Astrocyte (in vitro differentiated cells and primary cell): ENCODE results near the gene EXOC6B. TPM values are rescaled to one million over a fixed set of nuclear protein-coding genes. Genes with fewer than 3 reads are reported as not detected.
"Not testable (repeated sequence)": the region's sequence is repeated elsewhere in the genome, so short reads cannot be mapped to it uniquely, and the experiment has no call there.

ENCODE experiments used
- DNase-seq: peaks from one replicate; pipeline ENCODE4 v3.0.0-alpha.2; 2010; ENCODE audit warnings: low read depth
- FAIRE-seq: peaks from 2 replicates; lab custom pipeline; 2011; peaks lifted over from hg19 to GRCh38; lab: Jason Lieb, UNC
- H2AFZ ChIP-seq: 2 replicates; pipeline ENCODE4 v1.6.0; 2012; ENCODE audit warnings: low read depth, low read length, inconsistent platforms
- H3K27ac ChIP-seq: 2 replicates; pipeline ENCODE4 v1.5.1; 2011; ENCODE audit warnings: low read depth, low read length, inconsistent platforms
- H3K27me3 ChIP-seq: 2 replicates; pipeline ENCODE4 v1.6.0; 2011; ENCODE audit warnings: low read length, inconsistent platforms; ENCODE audit not compliant: insufficient read depth
- H3K36me3 ChIP-seq: 2 replicates; pipeline ENCODE4 v1.5.1; 2011; ENCODE audit warnings: low read length, inconsistent platforms; ENCODE audit not compliant: insufficient read depth
- H3K4me1 ChIP-seq: 2 replicates; pipeline ENCODE4 v1.5.1; 2011; ENCODE audit warnings: low read length, inconsistent platforms; ENCODE audit not compliant: insufficient read depth
- H3K4me2 ChIP-seq: 2 replicates; pipeline ENCODE4 v1.6.0; 2012; ENCODE audit warnings: low read length, inconsistent platforms
- H3K4me3 ChIP-seq: 2 replicates; pipeline ENCODE4 v1.5.1; 2011; ENCODE audit warnings: low read depth, mild to moderate bottlenecking, low read length, inconsistent platforms; ENCODE audit not compliant: insufficient read depth
- H3K79me2 ChIP-seq: 2 replicates; pipeline ENCODE4 v1.6.0; 2012; ENCODE audit warnings: mild to moderate bottlenecking, low read length, inconsistent platforms; ENCODE audit not compliant: insufficient read depth
- H3K9ac ChIP-seq: 2 replicates; pipeline ENCODE4 v1.6.0; 2012; ENCODE audit warnings: mild to moderate bottlenecking, low read length, inconsistent platforms
- H3K9me3 ChIP-seq: 2 replicates; pipeline ENCODE4 v1.5.1; 2012; ENCODE audit warnings: low read depth, mild to moderate bottlenecking, low read length, inconsistent platforms; ENCODE audit not compliant: insufficient read depth
- H4K20me1 ChIP-seq: 2 replicates; pipeline ENCODE4 v1.6.0; 2012; ENCODE audit warnings: low read length, inconsistent platforms; ENCODE audit not compliant: insufficient read depth
- H3K27ac Mint-ChIP-seq: one replicate; pipeline ENCODE4 v1.8.0; 2021; ENCODE audit warnings: mild to moderate bottlenecking, mixed read lengths; ENCODE audit not compliant: unreplicated experiment
- H3K27me3 Mint-ChIP-seq: one replicate; pipeline ENCODE4 v1.8.0; 2021; ENCODE audit warnings: low read depth, mixed read lengths; ENCODE audit not compliant: unreplicated experiment
- H3K36me3 Mint-ChIP-seq: one replicate; pipeline ENCODE4 v1.8.0; 2021; ENCODE audit warnings: low read depth, mixed read lengths; ENCODE audit not compliant: unreplicated experiment
- H3K4me1 Mint-ChIP-seq: one replicate; pipeline ENCODE4 v1.8.0; 2021; ENCODE audit warnings: low read depth, mixed read lengths; ENCODE audit not compliant: unreplicated experiment
- H3K4me3 Mint-ChIP-seq: one replicate; pipeline ENCODE4 v1.8.0; 2021; ENCODE audit warnings: mild to moderate bottlenecking, moderate library complexity, mixed read lengths; ENCODE audit not compliant: unreplicated experiment
- H3K9me3 Mint-ChIP-seq: one replicate; pipeline ENCODE4 v1.8.0; 2021; ENCODE audit warnings: mild to moderate bottlenecking, mixed read lengths; ENCODE audit not compliant: unreplicated experiment
- CTCF ChIP-seq: IDR thresholded peaks from 2 replicates; pipeline ENCODE4 v1.5.1; 2011; ENCODE audit warnings: low read depth, mild to moderate bottlenecking, inconsistent platforms, low read length, moderate library complexity; ENCODE audit not compliant: insufficient read depth
- EZH2 ChIP-seq: IDR thresholded peaks from 2 replicates; pipeline ENCODE4 v1.6.1; 2012; ENCODE audit warnings: mild to moderate bottlenecking, low read length, inconsistent platforms; ENCODE audit not compliant: insufficient read depth
- total RNA-seq: library from RNA; stranded (reverse); gene quantifications from 2 replicates; pipeline ENCODE4 v1.2.1, GENCODE V29; 2021

EXOC6B gene
- total RNA-seq, 1 donor from 2014 or later = 31.8 TPM

DNA sequence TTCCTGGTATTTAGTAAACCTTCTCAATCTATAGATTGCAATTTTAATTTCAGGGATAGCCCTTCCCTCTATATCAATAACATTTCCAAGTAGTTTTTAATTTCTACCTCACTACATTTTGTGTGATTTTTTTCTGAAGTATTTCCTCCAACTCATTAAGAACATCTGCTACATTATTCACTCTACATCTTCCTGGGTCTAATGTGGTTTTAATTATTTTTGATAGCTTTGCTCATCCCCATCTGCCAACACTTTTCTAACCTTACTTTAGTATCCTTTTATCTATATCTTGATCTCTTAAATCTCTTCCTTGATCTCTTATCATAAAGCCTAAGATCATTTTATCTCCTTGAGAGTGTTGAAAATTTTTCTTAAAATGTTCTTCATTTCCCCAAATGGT lies 399.8 kb downstream of the EXOC6B start:
- H3K4me1 Mint-ChIP-seq = no peaks in the 10 kb centered on the region
- H3K79me2 ChIP-seq = no peaks in the 10 kb centered on the region
- H3K9me3 Mint-ChIP-seq = peaks cover 1% of the 10 kb centered on the region

GRCh38 chr2:72423756-72424155 lies 402.1 kb downstream of the EXOC6B start:
- no peak overlapping the region for H3K4me2 ChIP-seq
- no peak for DNase-seq
- no peak for TF ChIP-seq EZH2
- no peak for TF ChIP-seq CTCF
- no peak overlapping the region for H3K27ac ChIP-seq
- Mint-ChIP-seq H3K9me3 (peaks cover 8% of the 10 kb centered on the region), H3K27me3 (no peaks in the 10 kb centered on the region), H3K36me3 (peaks cover 7% of the 10 kb centered on the region), H3K4me1 (no peaks in the 10 kb centered on the region), H3K27ac (no peak overlapping the region), H3K4me3 (no peak overlapping the region)
- H2AFZ ChIP-seq = no peak overlapping the region
- H3K4me3 ChIP-seq = no peak overlapping the region
- no peaks in the 10 kb centered on the region for H3K4me1 ChIP-seq
- H3K9ac ChIP-seq = no peak overlapping the region
- no peaks in the 10 kb centered on the region for H3K79me2 ChIP-seq
- H4K20me1 ChIP-seq = no peaks in the 10 kb centered on the region
- no peaks in the 10 kb centered on the region for H3K36me3 ChIP-seq
- no peak for FAIRE-seq
- H3K27me3 ChIP-seq = no peaks in the 10 kb centered on the region
- H3K9me3 ChIP-seq = no peaks in the 10 kb centered on the region

More for the DNA sequence above, 399.8 kb downstream of the EXOC6B start:
- Histone ChIP-seq H3K9ac (no peak overlapping the region), H3K36me3 (no peaks in the 10 kb centered on the region), H3K27ac (no peak overlapping the region), H3K4me1 (no peaks in the 10 kb centered on the region), H3K4me3 (no peak overlapping the region), H4K20me1 (no peaks in the 10 kb centered on the region), H3K27me3 (no peaks in the 10 kb centered on the region), H2AFZ (no peak overlapping the region), H3K4me2 (no peak overlapping the region), H3K9me3 (no peaks in the 10 kb centered on the region)
- Mint-ChIP-seq H3K4me3 (no peak overlapping the region), H3K36me3 (peaks cover 3% of the 10 kb centered on the region), H3K27me3 (no peaks in the 10 kb centered on the region), H3K27ac (no peak overlapping the region)
- no peak for FAIRE-seq
- DNase-seq = no peak
- TF ChIP-seq EZH2 = no peak
- TF ChIP-seq CTCF = no peak

DNA sequence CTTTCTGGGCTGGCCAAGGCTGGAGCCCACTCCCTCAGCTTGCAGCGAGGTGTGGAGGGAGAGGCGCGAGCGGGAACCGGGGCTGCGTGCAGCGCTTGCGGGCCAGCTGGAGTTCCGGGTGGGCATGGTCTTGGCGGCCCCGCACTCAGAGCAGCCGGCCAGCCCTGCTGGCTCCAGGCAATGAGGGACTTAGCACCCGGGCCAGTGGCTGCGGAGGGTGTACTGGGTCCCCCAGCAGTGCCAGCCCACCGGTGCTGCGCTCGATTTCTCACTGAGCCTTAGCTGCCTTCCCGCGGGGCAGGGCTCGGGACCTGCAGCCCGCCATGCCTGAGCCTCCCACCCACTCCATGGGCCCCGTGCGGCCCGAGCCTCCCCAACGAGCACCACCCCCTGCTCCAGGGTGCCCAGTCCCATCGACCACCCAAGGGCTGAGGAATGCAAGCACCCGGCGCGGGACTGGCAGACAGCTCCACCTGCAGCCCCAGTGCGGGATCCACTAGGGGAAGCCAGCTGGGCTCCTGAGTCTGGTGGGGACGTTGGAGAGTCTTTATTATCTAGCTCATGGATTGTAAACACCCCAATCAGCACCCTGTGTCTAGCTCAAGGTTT lies 404.0 kb downstream of the EXOC6B start:
- not testable (repeated sequence) for H3K4me2 ChIP-seq, H2AFZ ChIP-seq, H3K4me3 ChIP-seq, H3K27me3 Mint-ChIP-seq, H3K4me3 Mint-ChIP-seq, H3K36me3 Mint-ChIP-seq, H3K27ac Mint-ChIP-seq, FAIRE-seq, H3K9me3 Mint-ChIP-seq, H4K20me1 ChIP-seq, DNase-seq, H3K27ac ChIP-seq, H3K27me3 ChIP-seq, H3K36me3 ChIP-seq, H3K4me1 Mint-ChIP-seq, H3K9ac ChIP-seq, H3K79me2 ChIP-seq, H3K4me1 ChIP-seq, H3K9me3 ChIP-seq
